HepG2 (cell line): ENCODE data around the gene SPPL2B. TPM values are rescaled to one million over a fixed set of nuclear protein-coding genes. Genes with fewer than 3 reads are reported as not detected.

Experiments used
- ADNP ChIP-seq: sonication (generic); formaldehyde crosslinking; IDR thresholded peaks from 2 replicates; pipeline ENCODE4 v1.4.0; 2020; ENCODE audit warnings: missing genetic modification reagents
- ATRX ChIP-seq: sonication (generic); formaldehyde crosslinking; IDR thresholded peaks from 2 replicates; pipeline ENCODE4 v1.4.0; 2020; ENCODE audit warnings: missing genetic modification reagents, borderline replicate concordance
- ELF1 ChIP-seq: sonication (generic); formaldehyde crosslinking; IDR thresholded peaks from 2 replicates; pipeline ENCODE4 v1.4.0; 2020; ENCODE audit warnings: missing genetic modification reagents
- FOXC1 ChIP-seq: sonication (generic); formaldehyde crosslinking; IDR thresholded peaks from 2 replicates; pipeline ENCODE4 v1.8.0; 2022; ENCODE audit warnings: mild to moderate bottlenecking, missing genetic modification reagents, borderline replicate concordance
- HDAC6 ChIP-seq: fragments of 200-600 bp; sonication (generic); IDR thresholded peaks from 2 replicates; pipeline ENCODE4 v1.7.0; 2017; ENCODE audit warnings: mild to moderate bottlenecking, antibody characterized with exemption, low read length, low read depth
- HOMEZ ChIP-seq: IDR thresholded peaks from 2 replicates; pipeline ENCODE4 v1.6.1; 2016; ENCODE audit warnings: low read depth
- MAFK ChIP-seq, 2 experiments: IDR thresholded peaks in 1 of 2; conservative IDR thresholded peaks in 1 of 2; 2 replicates each; pipeline ENCODE4 v1.6.1; 2011; ENCODE audit warnings: improper control_type of control experiment in 2 of 2, low read length in 2 of 2
- NFE2 ChIP-seq: sonication (generic); formaldehyde crosslinking; IDR thresholded peaks from 2 replicates; pipeline ENCODE4 v1.4.0; 2020; ENCODE audit warnings: missing genetic modification reagents
- PATZ1 ChIP-seq: sonication (generic); formaldehyde crosslinking; IDR thresholded peaks from 2 replicates; pipeline ENCODE4 v1.4.0; 2020; ENCODE audit warnings: missing genetic modification reagents
- SP140L ChIP-seq: sonication (generic); formaldehyde crosslinking; IDR thresholded peaks from 2 replicates; pipeline ENCODE4 v1.4.0; 2020; ENCODE audit warnings: missing genetic modification reagents, borderline replicate concordance
- SRSF4 ChIP-seq: fragments of 200-400 bp; formaldehyde crosslinking; IDR thresholded peaks from one replicate; pipeline ENCODE4 v1.6.1; 2018; ENCODE audit warnings: mild to moderate bottlenecking, low read depth, low read length, moderate library complexity; ENCODE audit not compliant: poor library complexity, severe bottlenecking
- STAT5B ChIP-seq: sonication (generic); formaldehyde crosslinking; IDR thresholded peaks from 2 replicates; pipeline ENCODE4 v1.4.0; 2020; ENCODE audit warnings: missing genetic modification reagents
- TEAD2 ChIP-seq: sonication (generic); formaldehyde crosslinking; IDR thresholded peaks from 2 replicates; pipeline ENCODE4 v1.9.0; 2021; ENCODE audit warnings: missing genetic modification reagents
- ZBTB49 ChIP-seq: sonication (generic); formaldehyde crosslinking; IDR thresholded peaks from 2 replicates; pipeline ENCODE4 v1.4.0; 2020; ENCODE audit warnings: missing genetic modification reagents, borderline replicate concordance
- ZFYVE20 ChIP-seq: sonication (generic); formaldehyde crosslinking; IDR thresholded peaks from 2 replicates; pipeline ENCODE4 v1.8.0; 2023; ENCODE audit warnings: low read depth, mild to moderate bottlenecking, moderate library complexity, missing genetic modification reagents, borderline replicate concordance
- ZNF136 ChIP-seq: sonication (generic); formaldehyde crosslinking; IDR thresholded peaks from 2 replicates; pipeline ENCODE4 v1.8.1; 2022; ENCODE audit warnings: low read depth, mild to moderate bottlenecking, moderate library complexity, missing genetic modification reagents
- ZNF205 ChIP-seq: IDR thresholded peaks from 2 replicates; pipeline ENCODE4 v1.6.1; 2018; ENCODE audit warnings: missing biosample characterization, missing genetic modification reagents
- ZNF253 ChIP-seq: sonication (generic); formaldehyde crosslinking; IDR thresholded peaks from 2 replicates; pipeline ENCODE4 v1.8.0; 2022; ENCODE audit warnings: mild to moderate bottlenecking, missing genetic modification reagents, borderline replicate concordance
- ZNF264 ChIP-seq: sonication (generic); formaldehyde crosslinking; IDR thresholded peaks from 2 replicates; pipeline ENCODE4 v1.4.0; 2020; ENCODE audit warnings: missing genetic modification reagents
- ZNF44 ChIP-seq: sonication (generic); formaldehyde crosslinking; IDR thresholded peaks from 2 replicates; pipeline ENCODE4 v1.5.1; 2020; ENCODE audit warnings: mild to moderate bottlenecking, missing genetic modification reagents
- ZNF75D ChIP-seq: sonication (generic); formaldehyde crosslinking; IDR thresholded peaks from 2 replicates; pipeline ENCODE4 v1.8.1; 2023; ENCODE audit warnings: missing genetic modification reagents, mild to moderate bottlenecking, borderline replicate concordance
- ZNF800 ChIP-seq: sonication (generic); formaldehyde crosslinking; IDR thresholded peaks from 2 replicates; pipeline ENCODE4 v1.4.0; 2020; ENCODE audit warnings: missing genetic modification reagents
- ZSCAN31 ChIP-seq: sonication (generic); formaldehyde crosslinking; IDR thresholded peaks from 2 replicates; pipeline ENCODE4 v1.5.0; 2020; ENCODE audit warnings: low read depth, mild to moderate bottlenecking, missing genetic modification reagents
- polyA plus RNA-seq, 8 experiments: library from polyadenylated mRNA; depleted of rRNA in 3 of 8; stranded (reverse) in 7 of 8; unstranded in 1 of 8; fragments of >200 nt; fragmentation: Illumina TruSeq in 4 of 8; extraction: Trizol in 4 of 8; gene quantifications; 2 replicates each; pipeline versions ENCODE4 v1.2.1 to v1.2.3, GENCODE V29; 2011 to 2016; ENCODE audit warnings: low read depth in 4 of 8, missing spikeins in 1 of 8, mixed read lengths in 1 of 8; ENCODE audit not compliant: insufficient read depth in 1 of 8
- total RNA-seq, 5 experiments: library from RNA; depleted of rRNA; stranded (reverse); fragments of >200 nt; fragmentation: Illumina TruSeq; extraction: Trizol; gene quantifications; 2 replicates each; pipeline ENCODE4 v1.2.3, GENCODE V29; 2016; ENCODE audit warnings: low read depth in 1 of 5

SPPL2B gene
- total and polyA plus RNA-seq, 2 of the 13 experiments (the other 11 are each of a cell fraction or from before 2014, with no cell fraction given), result 14.9 to 15.2 TPM

GRCh38 chr19:2315818-2316353 is 12.6 kb upstream of the SPPL2B start (continued):
- TF ChIP-seq ZBTB49 (CRISPR knock-in tag), result no peak
- TF ChIP-seq ATRX (CRISPR knock-in tag), result no peak
- TF ChIP-seq ZNF136 (CRISPR knock-in tag), result 0 out of 2 replicates have a peak, but pooled peaks have one; percentile 60
- TF ChIP-seq TEAD2, result no peak
- TF ChIP-seq HDAC6, result no peak
- TF ChIP-seq ADNP (CRISPR knock-in tag), result no peak
- TF ChIP-seq MAFK (conservative IDR thresholded peaks at IDR 0.05 in 1 of 2, IDR thresholded peaks at IDR 0.05 in 1 of 2; ENCODE audit: low read length in 2 of 2), result no peak
- peak; percentile 90 for TF ChIP-seq PATZ1 (CRISPR knock-in tag)
- no peak for TF ChIP-seq ZNF264 (CRISPR knock-in tag)
- TF ChIP-seq ZNF800 (CRISPR knock-in tag), result no peak
- TF ChIP-seq ZNF44 (CRISPR knock-in tag), result 0 out of 2 replicates have a peak, but pooled peaks have one; percentile 45
- no peak for TF ChIP-seq ZNF205 (CRISPR knock-in tag)
- TF ChIP-seq ELF1 (CRISPR knock-in tag), result peak; percentile 39; the same call in 1 of the 2 replicates
- TF ChIP-seq ZNF253, result no peak
- TF ChIP-seq ZSCAN31 (CRISPR knock-in tag), result no peak
- no peak for TF ChIP-seq ZFYVE20 (CRISPR knock-in tag)
- no peak for TF ChIP-seq NFE2 (CRISPR knock-in tag)
- no peak for TF ChIP-seq STAT5B (CRISPR knock-in tag)
- TF ChIP-seq FOXC1 (CRISPR knock-in tag), result peak; percentile 67; the same call in 1 of the 2 replicates
- no peak for TF ChIP-seq ZNF75D (CRISPR knock-in tag)
- no peak for TF ChIP-seq HOMEZ (CRISPR knock-in tag)
- TF ChIP-seq SP140L (CRISPR knock-in tag), result no peak
- no peak for TF ChIP-seq SRSF4
